ENCODE results near the gene SPAG9. TPM values are rescaled to one million over a fixed set of nuclear protein-coding genes. Genes with fewer than 3 reads are reported as not detected.

SPAG9 gene
- total RNA-seq, 1 experiment from 2014 or later, result 54.3 TPM

DNA sequence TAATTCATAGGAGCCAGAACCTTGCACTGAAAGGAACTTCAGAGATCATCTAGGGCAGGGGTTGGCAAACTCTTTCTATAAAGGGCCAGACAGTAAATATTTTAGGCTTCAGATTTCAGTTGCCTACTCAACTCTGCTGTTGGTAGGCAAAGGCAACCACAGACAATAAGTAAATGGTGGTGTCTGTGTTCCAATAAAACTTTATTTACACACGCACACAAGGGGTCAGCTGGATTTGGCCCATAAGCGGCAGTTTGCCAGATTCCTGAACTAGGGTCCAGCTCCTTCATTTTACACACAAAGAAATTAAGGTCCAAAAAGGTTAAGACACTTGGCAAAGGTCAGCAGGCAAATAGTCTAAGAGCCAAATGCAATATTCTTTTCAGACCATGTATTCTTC lies 107.3 kb downstream of the SPAG9 start:
- H3K4me3 Mint-ChIP-seq, result no peak overlapping the region
- no peak overlapping the region for H4K91ac ChIP-seq (ENCODE audit: insufficient read length, low read depth, low read length)
- H3T11ph ChIP-seq (ENCODE audit: low read length), result no peak overlapping the region
- H3K36me3 Mint-ChIP-seq (ENCODE audit: insufficient read depth in 1 of 3, low read depth in 3 of 3), result peaks cover 0 to 19% (median 10%) of the 10 kb centered on the region in 3 experiments; a peak in 4 of 7 replicates
- H3K23ac ChIP-seq (ENCODE audit: insufficient read length, low read depth, low read length), result no peak overlapping the region
- H3K56ac ChIP-seq (ENCODE audit: insufficient read length, low read depth, low read length), result no peak overlapping the region
- no peak overlapping the region for H3K9ac ChIP-seq (ENCODE audit: extremely low read depth, insufficient read length, low read length)
- H3K27ac Mint-ChIP-seq, result no peak overlapping the region
- H3K27me3 Mint-ChIP-seq (ENCODE audit: low read depth), result no peaks in the 10 kb centered on the region
- H2BK20ac ChIP-seq (ENCODE audit: low read depth, low read length, poor library complexity, severe bottlenecking), result no peak overlapping the region
- TF ChIP-seq, protein P1, sequence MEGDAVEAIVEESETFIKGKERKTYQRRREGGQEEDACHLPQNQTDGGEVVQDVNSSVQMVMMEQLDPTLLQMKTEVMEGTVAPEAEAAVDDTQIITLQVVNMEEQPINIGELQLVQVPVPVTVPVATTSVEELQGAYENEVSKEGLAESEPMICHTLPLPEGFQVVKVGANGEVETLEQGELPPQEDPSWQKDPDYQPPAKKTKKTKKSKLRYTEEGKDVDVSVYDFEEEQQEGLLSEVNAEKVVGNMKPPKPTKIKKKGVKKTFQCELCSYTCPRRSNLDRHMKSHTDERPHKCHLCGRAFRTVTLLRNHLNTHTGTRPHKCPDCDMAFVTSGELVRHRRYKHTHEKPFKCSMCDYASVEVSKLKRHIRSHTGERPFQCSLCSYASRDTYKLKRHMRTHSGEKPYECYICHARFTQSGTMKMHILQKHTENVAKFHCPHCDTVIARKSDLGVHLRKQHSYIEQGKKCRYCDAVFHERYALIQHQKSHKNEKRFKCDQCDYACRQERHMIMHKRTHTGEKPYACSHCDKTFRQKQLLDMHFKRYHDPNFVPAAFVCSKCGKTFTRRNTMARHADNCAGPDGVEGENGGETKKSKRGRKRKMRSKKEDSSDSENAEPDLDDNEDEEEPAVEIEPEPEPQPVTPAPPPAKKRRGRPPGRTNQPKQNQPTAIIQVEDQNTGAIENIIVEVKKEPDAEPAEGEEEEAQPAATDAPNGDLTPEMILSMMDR (conservative IDR thresholded peaks at IDR 0.05), result no peak
- no peak overlapping the region for H3K14ac ChIP-seq (ENCODE audit: insufficient read depth, low read length)
- DNase-seq, result no peak
- no peak overlapping the region for H2AFZ ChIP-seq (ENCODE audit: low read length)
- no peak overlapping the region for H3K18ac ChIP-seq (ENCODE audit: insufficient read length, low read depth, low read length)
- no peaks in the 10 kb centered on the region for H3K79me1 ChIP-seq (ENCODE audit: insufficient read depth, low read depth, low read length, poor library complexity, severe bottlenecking)
- H4K8ac ChIP-seq (replicated peaks; ENCODE audit: insufficient read length, low read depth, low read length), result no peak overlapping the region
- no peaks in the 10 kb centered on the region for H3K23me2 ChIP-seq (ENCODE audit: insufficient read length, low read depth, low read length, poor library complexity, severe bottlenecking)
- H3K4ac ChIP-seq (ENCODE audit: low read depth, low read length), result no peak overlapping the region
- WGBS (ENCODE audit: extremely low coverage, insufficient read length, low lambda C conversion rate), result no CpG with 5 or more reads among the region's 2 CpGs
- H2AK5ac ChIP-seq (ENCODE audit: insufficient read length, low read length), result no peak overlapping the region
- H3K9me3 ChIP-seq (ENCODE audit: control insufficient read depth, low read depth, low read length), result no peaks in the 10 kb centered on the region
- no peaks in the 10 kb centered on the region for H3K27me3 ChIP-seq (ENCODE audit: insufficient read depth, low read length)
- no peak overlapping the region for H2BK12ac ChIP-seq (ENCODE audit: insufficient read length, low read depth, low read length)
- no peaks in the 10 kb centered on the region for H3K9me3 Mint-ChIP-seq
- H2BK120ac ChIP-seq (ENCODE audit: low read depth, low read length, poor library complexity, severe bottlenecking), result no peak overlapping the region
- no peaks in the 10 kb centered on the region for H3K4me1 Mint-ChIP-seq
- no peak overlapping the region for H2BK15ac ChIP-seq (ENCODE audit: low read depth, low read length)
- no peak overlapping the region for H2BK5ac ChIP-seq (ENCODE audit: insufficient read length, low read length)
- no peak overlapping the region for H4K5ac ChIP-seq (ENCODE audit: insufficient read length, low read depth, low read length)
- no peak overlapping the region for H3K27ac ChIP-seq (ENCODE audit: insufficient read length, low read depth, low read length)
- H3K4me1 ChIP-seq (ENCODE audit: insufficient read depth, low read length), result no peaks in the 10 kb centered on the region
- H4K20me1 ChIP-seq (ENCODE audit: control insufficient read depth, insufficient read depth, insufficient read length), result no peaks in the 10 kb centered on the region
- H3K4me2 ChIP-seq (ENCODE audit: insufficient read depth, insufficient read length, low read length), result no peak overlapping the region
- H3K79me2 ChIP-seq (ENCODE audit: insufficient read depth, low read length), result no peaks in the 10 kb centered on the region

All from H9 (cell line).